Measurements from ENCODE around the gene SLCO3A1.

The SLCO3A1 gene

GRCh38 chr15:92111751-92112150, 258.2 kb downstream of the SLCO3A1 start:
- TF ChIP-seq CTCF (conservative IDR thresholded peaks at IDR 0.05; ENCODE audit: low read length) (no peak), EZH2phosphoT487 (IDR thresholded peaks at IDR 0.05; ENCODE audit: borderline replicate concordance) (no peak)
- Histone ChIP-seq H3K4me2 (ENCODE audit: low read depth, low read length, poor library complexity, severe bottlenecking) (no peak overlapping the region), H3K79me2 (ENCODE audit: insufficient read depth, low read length) (no peaks in the 10 kb centered on the region)

DNA sequence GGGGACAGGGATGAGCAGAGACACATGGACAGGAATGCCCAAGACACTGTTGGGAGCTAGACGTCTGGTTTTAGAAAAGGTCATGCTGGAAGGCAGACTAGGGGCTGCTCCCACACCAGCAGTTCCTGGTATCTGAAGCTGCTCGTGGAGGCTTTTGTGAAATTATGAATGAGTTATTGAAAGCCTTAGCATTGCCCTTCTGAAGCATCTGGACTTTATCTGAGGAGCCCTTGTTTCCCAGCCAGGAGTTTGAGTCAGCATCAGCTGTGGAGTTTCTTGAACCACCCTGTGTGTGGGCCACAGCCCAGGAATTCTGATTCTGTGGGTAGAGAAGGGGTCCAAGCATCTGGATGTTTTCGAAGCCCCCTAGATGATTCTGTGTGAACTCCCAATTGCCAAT, 258.7 kb downstream of the SLCO3A1 start:
- H3K79me2 ChIP-seq (ENCODE audit: insufficient read depth, low read length) = no peaks in the 10 kb centered on the region

More at GRCh38 chr15:92111751-92112150, 258.2 kb downstream of the SLCO3A1 start:
- H3F3A ChIP-seq (ENCODE audit: low read depth) = no peaks in the 10 kb centered on the region
- H3K27me3 ChIP-seq (ENCODE audit: insufficient read depth, low read length, poor library complexity, severe bottlenecking) = no peaks in the 10 kb centered on the region
- H3K36me3 ChIP-seq (ENCODE audit: insufficient read depth, low read length) = no peaks in the 10 kb centered on the region
- H3K4me1 ChIP-seq (ENCODE audit: insufficient read depth, low read length, poor library complexity, severe bottlenecking) = peaks cover 22% of the 10 kb centered on the region
- no peaks in the 10 kb centered on the region for H3K9me2 ChIP-seq (replicated peaks; ENCODE audit: low read depth, low read length)
- H2AFZ ChIP-seq (ENCODE audit: low read length) = no peak overlapping the region
- H4K20me1 ChIP-seq (ENCODE audit: insufficient read depth, low read length, poor library complexity, severe bottlenecking) = no peaks in the 10 kb centered on the region
- no peak overlapping the region for H3K4me3 ChIP-seq (ENCODE audit: low read length, poor library complexity, severe bottlenecking)
- no peak overlapping the region for H3K9ac ChIP-seq (ENCODE audit: low read depth, low read length, poor library complexity, severe bottlenecking)
- no peaks in the 10 kb centered on the region for H3K9me3 ChIP-seq (ENCODE audit: insufficient read depth, low read depth, low read length)

DNA sequence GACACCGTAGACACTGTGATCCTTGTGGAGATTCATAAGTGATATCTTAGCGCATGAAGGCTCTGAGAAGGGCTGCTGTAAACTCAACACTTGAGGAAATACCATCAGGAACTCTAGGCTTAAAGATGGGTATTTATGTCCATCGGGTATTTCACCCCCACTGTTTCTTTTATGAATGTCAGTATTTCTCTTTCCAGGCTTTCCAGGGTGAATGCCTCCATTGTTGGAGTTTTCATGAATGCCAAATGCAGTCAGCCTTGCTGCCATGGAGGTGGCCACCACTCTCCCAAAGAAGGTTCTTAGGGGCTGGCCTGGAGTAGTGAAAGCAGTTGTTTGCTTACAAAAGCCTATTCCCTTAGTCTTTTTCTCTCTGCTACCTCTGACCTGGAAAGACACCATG, 259.2 kb downstream of the SLCO3A1 start:
- TF ChIP-seq CTCF (conservative IDR thresholded peaks at IDR 0.05; ENCODE audit: low read length) (no peak), EZH2phosphoT487 (IDR thresholded peaks at IDR 0.05; ENCODE audit: borderline replicate concordance) (no peak)
- H3K4me3 ChIP-seq (ENCODE audit: low read length, poor library complexity, severe bottlenecking) = no peak overlapping the region
- H3K4me2 ChIP-seq (ENCODE audit: low read depth, low read length, poor library complexity, severe bottlenecking) = no peak overlapping the region
- no peaks in the 10 kb centered on the region for H3F3A ChIP-seq (ENCODE audit: low read depth)
- no peaks in the 10 kb centered on the region for H3K79me2 ChIP-seq (ENCODE audit: insufficient read depth, low read length)
- H3K9me2 ChIP-seq (replicated peaks; ENCODE audit: low read depth, low read length) = no peaks in the 10 kb centered on the region
- H3K27me3 ChIP-seq (ENCODE audit: insufficient read depth, low read length, poor library complexity, severe bottlenecking) = no peaks in the 10 kb centered on the region
- H2AFZ ChIP-seq (ENCODE audit: low read length) = no peak overlapping the region
- no peaks in the 10 kb centered on the region for H4K20me1 ChIP-seq (ENCODE audit: insufficient read depth, low read length, poor library complexity, severe bottlenecking)
- no peak overlapping the region for H3K9ac ChIP-seq (ENCODE audit: low read depth, low read length, poor library complexity, severe bottlenecking)
- peaks cover 22% of the 10 kb centered on the region for H3K4me1 ChIP-seq (ENCODE audit: insufficient read depth, low read length, poor library complexity, severe bottlenecking)
- H3K36me3 ChIP-seq (ENCODE audit: insufficient read depth, low read length) = no peaks in the 10 kb centered on the region
- no peaks in the 10 kb centered on the region for H3K9me3 ChIP-seq (ENCODE audit: insufficient read depth, low read depth, low read length)

More for the DNA sequence above, 258.7 kb downstream of the SLCO3A1 start:
- Histone ChIP-seq H4K20me1 (ENCODE audit: insufficient read depth, low read length, poor library complexity, severe bottlenecking) (no peaks in the 10 kb centered on the region), H3K9me3 (ENCODE audit: insufficient read depth, low read depth, low read length) (no peaks in the 10 kb centered on the region), H3K4me3 (ENCODE audit: low read length, poor library complexity, severe bottlenecking) (no peak overlapping the region), H3K4me2 (ENCODE audit: low read depth, low read length, poor library complexity, severe bottlenecking) (no peak overlapping the region), H3K9ac (ENCODE audit: low read depth, low read length, poor library complexity, severe bottlenecking) (no peak overlapping the region), H3K4me1 (ENCODE audit: insufficient read depth, low read length, poor library complexity, severe bottlenecking) (peaks cover 22% of the 10 kb centered on the region), H3K9me2 (replicated peaks; ENCODE audit: low read depth, low read length) (no peaks in the 10 kb centered on the region), H2AFZ (ENCODE audit: low read length) (no peak overlapping the region), H3K27me3 (ENCODE audit: insufficient read depth, low read length, poor library complexity, severe bottlenecking) (no peaks in the 10 kb centered on the region), H3K36me3 (ENCODE audit: insufficient read depth, low read length) (no peaks in the 10 kb centered on the region), H3F3A (ENCODE audit: low read depth) (no peaks in the 10 kb centered on the region)
- TF ChIP-seq EZH2phosphoT487 (IDR thresholded peaks at IDR 0.05; ENCODE audit: borderline replicate concordance) = no peak
- no peak for TF ChIP-seq CTCF (conservative IDR thresholded peaks at IDR 0.05; ENCODE audit: low read length)

All from Loucy (cell line).